ENCODE results near the gene KIF3B.

The KIF3B gene

GRCh38 chr20:32316667-32317066 lies 39.2 kb downstream of the KIF3B start:
- TF ChIP-seq CTCF (IDR thresholded peaks at IDR 0.05; ENCODE audit: low read length): no peak
- no peak for TF ChIP-seq EZH2 (IDR thresholded peaks at IDR 0.05; ENCODE audit: borderline replicate concordance, low read length)
- Histone ChIP-seq H3F3A (ENCODE audit: insufficient read depth, low read length) (no peaks in the 10 kb centered on the region), H3K4me3 (ENCODE audit: low read depth, low read length, poor library complexity, severe bottlenecking) (no peak overlapping the region), H4K20me1 (ENCODE audit: insufficient read depth, low read length) (no peaks in the 10 kb centered on the region), H3K9ac (ENCODE audit: low read length) (no peak overlapping the region), H3K4me2 (ENCODE audit: low read length) (no peak overlapping the region), H3K9me3 (ENCODE audit: low read length) (no peaks in the 10 kb centered on the region), H3K36me3 (ENCODE audit: insufficient read depth, low read length) (peaks cover 31% of the 10 kb centered on the region), H3K4me1 (ENCODE audit: insufficient read depth, low read length, severe bottlenecking) (no peaks in the 10 kb centered on the region), H3K79me2 (ENCODE audit: insufficient read depth, low read length) (no peaks in the 10 kb centered on the region), H3K27me3 (ENCODE audit: insufficient read depth, low read length) (no peaks in the 10 kb centered on the region), H3K9me2 (ENCODE audit: low read depth, low read length) (no peaks in the 10 kb centered on the region), H2AFZ (ENCODE audit: low read length) (no peak overlapping the region), H3K27ac (ENCODE audit: low read depth, low read length, poor library complexity, severe bottlenecking) (no peak overlapping the region)

- Histone ChIP-seq H3K9me2 (ENCODE audit: low read depth, low read length) (no peaks in the 10 kb centered on the region), H4K20me1 (ENCODE audit: insufficient read depth, low read length) (no peaks in the 10 kb centered on the region), H3K4me1 (ENCODE audit: insufficient read depth, low read length, severe bottlenecking) (no peaks in the 10 kb centered on the region), H3K4me3 (ENCODE audit: low read depth, low read length, poor library complexity, severe bottlenecking) (no peak overlapping the region), H2AFZ (ENCODE audit: low read length) (no peak overlapping the region), H3K4me2 (ENCODE audit: low read length) (no peak overlapping the region), H3K9me3 (ENCODE audit: low read length) (no peaks in the 10 kb centered on the region), H3F3A (ENCODE audit: insufficient read depth, low read length) (no peaks in the 10 kb centered on the region; the same call in 1 of the 2 replicates), H3K27me3 (ENCODE audit: insufficient read depth, low read length) (no peaks in the 10 kb centered on the region), H3K27ac (ENCODE audit: low read depth, low read length, poor library complexity, severe bottlenecking) (no peak overlapping the region), H3K9ac (ENCODE audit: low read length) (no peak overlapping the region), H3K79me2 (ENCODE audit: insufficient read depth, low read length) (no peaks in the 10 kb centered on the region), H3K36me3 (ENCODE audit: insufficient read depth, low read length) (peaks cover 27% of the 10 kb centered on the region)
- TF ChIP-seq EZH2 (IDR thresholded peaks at IDR 0.05; ENCODE audit: borderline replicate concordance, low read length) (no peak), CTCF (IDR thresholded peaks at IDR 0.05; ENCODE audit: low read length) (no peak)
These were observed 41.6 kb downstream of the KIF3B start for GRCh38 chr20:32319100-32319499.

GRCh38 chr20:32320305-32320704 lies 42.9 kb downstream of the KIF3B start:
- Histone ChIP-seq H3K27ac (ENCODE audit: low read depth, low read length, poor library complexity, severe bottlenecking) (no peak overlapping the region), H3F3A (ENCODE audit: insufficient read depth, low read length) (no peaks in the 10 kb centered on the region; the same call in 1 of the 2 replicates), H3K9me3 (ENCODE audit: low read length) (no peaks in the 10 kb centered on the region), H3K9ac (ENCODE audit: low read length) (no peak overlapping the region), H3K79me2 (ENCODE audit: insufficient read depth, low read length) (no peaks in the 10 kb centered on the region), H4K20me1 (ENCODE audit: insufficient read depth, low read length) (no peaks in the 10 kb centered on the region), H2AFZ (ENCODE audit: low read length) (no peak overlapping the region), H3K4me1 (ENCODE audit: insufficient read depth, low read length, severe bottlenecking) (no peaks in the 10 kb centered on the region), H3K36me3 (ENCODE audit: insufficient read depth, low read length) (peaks cover 27% of the 10 kb centered on the region), H3K27me3 (ENCODE audit: insufficient read depth, low read length) (no peaks in the 10 kb centered on the region), H3K9me2 (ENCODE audit: low read depth, low read length) (no peaks in the 10 kb centered on the region), H3K4me3 (ENCODE audit: low read depth, low read length, poor library complexity, severe bottlenecking) (no peak overlapping the region), H3K4me2 (ENCODE audit: low read length) (no peak overlapping the region)
- TF ChIP-seq CTCF (IDR thresholded peaks at IDR 0.05; ENCODE audit: low read length) (no peak), EZH2 (IDR thresholded peaks at IDR 0.05; ENCODE audit: borderline replicate concordance, low read length) (no peak)
